GM10266 (cell line): ENCODE measurements around the gene INPP5A.

Experiments used
- DNase-seq: peaks from one replicate; pipeline ENCODE4 v3.0.0; 2012; ENCODE audit errors: extremely low spot score
- CTCF ChIP-seq: IDR thresholded peaks from 2 replicates; pipeline ENCODE4 v1.5.1; 2012; ENCODE audit warnings: mild to moderate bottlenecking, low read depth; ENCODE audit not compliant: control insufficient read depth, insufficient read depth; ENCODE audit errors: missing control alignments

The INPP5A gene

DNA sequence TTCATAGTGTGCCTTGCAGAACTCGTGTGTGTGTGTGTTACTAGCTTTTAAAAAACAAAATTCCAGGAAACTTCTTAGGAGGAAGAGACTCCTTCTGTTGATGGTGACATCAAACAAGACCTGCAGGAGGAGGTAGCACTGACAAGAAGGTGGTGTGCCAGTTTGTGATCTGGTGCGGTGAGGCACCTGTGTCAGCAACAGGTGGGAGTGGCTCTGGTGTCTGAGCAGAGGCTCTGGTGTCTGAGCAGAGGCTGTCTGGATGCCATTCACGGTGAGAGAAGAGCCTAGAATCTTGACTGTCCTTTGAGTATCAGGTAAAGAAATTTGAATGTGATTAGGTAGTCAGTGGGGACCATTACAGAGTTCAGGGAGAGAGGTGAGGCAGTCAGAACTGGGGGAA lies 122.8 kb downstream of the INPP5A start:
- no peak for TF ChIP-seq CTCF
- no peak for DNase-seq

- no peak for DNase-seq
- no peak for TF ChIP-seq CTCF
These were observed 124.8 kb downstream of the INPP5A start for GRCh38 chr10:132662186-132662920.

- no peak for TF ChIP-seq CTCF
- DNase-seq: no peak
These were observed 126.2 kb downstream of the INPP5A start for GRCh38 chr10:132663666-132664365.

DNA sequence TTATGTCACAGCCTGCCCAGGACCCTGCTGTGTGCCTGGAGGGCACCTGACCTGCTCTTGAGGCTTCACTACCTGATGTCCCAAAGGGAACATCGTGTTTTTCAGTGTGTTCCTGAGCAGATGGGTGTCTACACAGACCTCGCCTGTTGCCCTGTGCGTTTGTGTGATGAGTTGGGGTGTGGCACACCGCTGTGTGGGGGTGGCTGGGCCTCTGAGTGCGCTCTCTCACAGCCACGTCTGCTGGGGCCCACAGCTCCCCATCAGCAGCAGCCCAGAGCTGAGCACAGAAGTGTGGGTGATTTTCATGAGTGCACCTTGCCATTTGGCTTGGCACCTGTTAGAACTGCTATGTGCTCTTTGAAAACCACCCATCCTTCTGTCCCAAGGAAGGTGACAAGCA lies 126.8 kb downstream of the INPP5A start:
- no peak for DNase-seq
- TF ChIP-seq CTCF: no peak

DNA sequence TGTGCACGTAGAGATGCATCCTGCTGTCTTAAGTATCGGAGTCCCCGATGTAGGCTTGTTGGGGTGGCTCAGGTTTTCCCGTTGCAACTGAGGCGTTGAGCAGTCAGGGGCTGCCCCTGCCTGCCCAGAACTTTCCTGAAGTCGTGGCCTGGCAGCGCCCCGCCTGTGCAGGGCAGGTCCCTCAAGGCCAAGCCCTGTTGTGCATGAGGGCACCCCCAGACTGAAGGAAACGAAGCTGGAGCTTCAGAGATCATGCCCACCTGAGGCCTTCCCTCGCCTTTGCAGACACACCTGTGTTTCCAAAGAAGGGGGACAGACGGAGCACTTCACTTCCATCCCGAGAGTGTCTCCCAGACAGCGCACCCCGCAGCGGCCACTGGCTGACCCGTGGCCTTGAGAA lies 127.3 kb downstream of the INPP5A start:
- TF ChIP-seq CTCF: no peak
- DNase-seq: no peak

- no peak for DNase-seq
- TF ChIP-seq CTCF: no peak
These were observed 128.5 kb downstream of the INPP5A start for GRCh38 chr10:132665946-132666704.

DNA sequence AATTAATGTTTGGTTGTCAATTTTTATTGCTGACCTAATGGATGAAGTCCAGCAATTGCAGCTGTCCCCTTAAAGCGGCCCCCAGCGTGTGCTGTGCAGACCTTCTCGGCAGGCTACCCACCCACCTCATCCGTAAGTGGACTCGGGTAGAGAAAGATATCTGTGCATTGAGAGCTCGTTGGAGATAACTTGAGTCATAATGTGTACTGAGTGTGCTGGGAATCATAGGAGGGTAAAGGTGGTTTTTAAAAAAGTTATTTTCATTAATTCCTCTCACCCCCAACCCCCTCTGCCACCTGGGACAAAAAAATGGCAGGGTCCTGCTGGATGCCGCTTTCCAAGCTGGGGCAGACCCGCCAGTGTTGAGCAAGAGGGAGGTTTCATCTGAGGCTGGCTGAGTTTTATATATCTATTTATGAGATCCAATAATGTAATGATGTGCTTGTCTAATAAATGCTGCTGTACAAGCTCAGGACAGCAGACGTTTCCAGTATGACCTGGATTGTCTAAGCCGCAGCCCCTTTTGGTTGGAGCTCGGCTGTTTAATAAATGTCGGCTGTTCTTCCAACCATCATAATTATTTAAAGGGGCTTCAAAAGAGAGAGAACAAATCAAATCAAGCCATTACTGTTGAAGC lies 129.2 kb downstream of the INPP5A start:
- DNase-seq: no peak
- no peak for TF ChIP-seq CTCF
